Skeletal muscle tissue (tissue), 4 donors: ENCODE results near the gene OBP2A. TPM values are rescaled to one million over a fixed set of nuclear protein-coding genes. Genes with fewer than 3 reads are reported as not detected.

Source experiments
- H3K27ac ChIP-seq: one replicate; pipeline ENCODE4 v1.7.0; 2013; ENCODE audit warnings: mild to moderate bottlenecking, low read depth, low read length, inconsistent platforms
- H3K27me3 ChIP-seq, 3 donors: one replicate each; pipeline ENCODE4 v1.7.0; 2013; ENCODE audit warnings: low read length in 3 of 3; ENCODE audit not compliant: control insufficient read depth in 3 of 3, insufficient read depth in 3 of 3
- H3K36me3 ChIP-seq, 3 donors: one replicate each; pipeline ENCODE4 v1.7.0; 2013; ENCODE audit warnings: low read length in 3 of 3; ENCODE audit not compliant: control insufficient read depth in 3 of 3, insufficient read depth in 3 of 3
- H3K4me1 ChIP-seq, 3 donors: one replicate each; pipeline ENCODE4 v1.7.0; 2013; ENCODE audit warnings: low read length in 3 of 3, mild to moderate bottlenecking in 3 of 3; ENCODE audit not compliant: control insufficient read depth in 3 of 3, insufficient read depth in 3 of 3
- H3K4me3 ChIP-seq, 3 donors: one replicate each; pipeline ENCODE4 v1.7.0; 2013; ENCODE audit warnings: low read length in 3 of 3
- H3K9ac ChIP-seq, 3 donors: one replicate each; pipeline ENCODE4 v1.7.0; 2013; ENCODE audit warnings: low read length in 3 of 3, mild to moderate bottlenecking in 3 of 3, moderate library complexity in 2 of 3, low read depth in 1 of 3
- H3K9me3 ChIP-seq, 3 donors: one replicate each; pipeline ENCODE4 v1.7.0; 2013; ENCODE audit warnings: low read length in 3 of 3; ENCODE audit not compliant: control insufficient read depth in 3 of 3
- total RNA-seq: library from RNA; depleted of rRNA; stranded (reverse); fragments of >200 nt; gene quantifications from one replicate; pipeline ENCODE4 v1.2.3, GENCODE V29; 2014
- donor health status: Osteomylitis.

OBP2A gene
- total RNA-seq, 1 donor from 2014 or later: not detected

GRCh38 chr9:135563858-135564257 is 17.9 kb downstream of the OBP2A start:
- Histone ChIP-seq H3K9me3 (no peaks in the 10 kb centered on the region), H3K36me3 (no peaks in the 10 kb centered on the region), H3K4me3 (no peak overlapping the region), H3K9ac (no peak overlapping the region), H3K27ac (no peak overlapping the region), H3K27me3 (peaks cover 26 to 46% (median 43%) of the 10 kb centered on the region in 3 donors), H3K4me1 (no peaks in the 10 kb centered on the region)

GRCh38 chr9:135565141-135565628 is 19.3 kb downstream of the OBP2A start:
- Histone ChIP-seq H3K36me3 (no peaks in the 10 kb centered on the region), H3K9ac (no peak overlapping the region), H3K27me3 (peaks cover 21 to 42% (median 39%) of the 10 kb centered on the region in 3 donors), H3K27ac (no peak overlapping the region), H3K9me3 (no peaks in the 10 kb centered on the region), H3K4me1 (no peaks in the 10 kb centered on the region), H3K4me3 (no peak overlapping the region)

- H3K27ac ChIP-seq: no peak overlapping the region
- H3K36me3 ChIP-seq: no peaks in the 10 kb centered on the region
- no peak overlapping the region for H3K9ac ChIP-seq
- no peaks in the 10 kb centered on the region for H3K9me3 ChIP-seq
- H3K27me3 ChIP-seq: peaks cover 21 to 43% (median 41%) of the 10 kb centered on the region in 3 donors
- no peaks in the 10 kb centered on the region for H3K4me1 ChIP-seq
- H3K4me3 ChIP-seq: no peak overlapping the region
Measured at GRCh38 chr9:135565636-135566035, 19.7 kb downstream of the OBP2A start.

GRCh38 chr9:135566552-135566951 is 20.6 kb downstream of the OBP2A start:
- Histone ChIP-seq H3K9me3 (no peaks in the 10 kb centered on the region), H3K27me3 (peaks cover 21 to 36% (median 33%) of the 10 kb centered on the region in 3 donors), H3K36me3 (no peaks in the 10 kb centered on the region), H3K9ac (no peak overlapping the region), H3K4me1 (no peaks in the 10 kb centered on the region), H3K4me3 (no peak overlapping the region), H3K27ac (no peak overlapping the region)

- Histone ChIP-seq H3K9me3 (no peaks in the 10 kb centered on the region), H3K4me3 (no peak overlapping the region), H3K9ac (no peak overlapping the region), H3K36me3 (no peaks in the 10 kb centered on the region), H3K27me3 (peaks cover 20 to 39% (median 34%) of the 10 kb centered on the region in 3 donors), H3K4me1 (no peaks in the 10 kb centered on the region), H3K27ac (no peak overlapping the region)
Measured at GRCh38 chr9:135567311-135567710, 21.4 kb downstream of the OBP2A start.

GRCh38 chr9:135568026-135568425 is 22.1 kb downstream of the OBP2A start:
- Histone ChIP-seq H3K27me3 (peaks cover 20 to 34% (median 28%) of the 10 kb centered on the region in 3 donors), H3K36me3 (no peaks in the 10 kb centered on the region), H3K4me1 (no peaks in the 10 kb centered on the region), H3K4me3 (no peak overlapping the region), H3K9ac (no peak overlapping the region), H3K9me3 (no peaks in the 10 kb centered on the region), H3K27ac (no peak overlapping the region)

GRCh38 chr9:135570456-135570855 is 24.5 kb downstream of the OBP2A start:
- Histone ChIP-seq H3K9me3 (no peaks in the 10 kb centered on the region), H3K36me3 (no peaks in the 10 kb centered on the region), H3K4me1 (no peaks in the 10 kb centered on the region), H3K27me3 (peaks cover 15 to 23% (median 20%) of the 10 kb centered on the region in 3 donors), H3K27ac (no peak overlapping the region), H3K9ac (no peak overlapping the region), H3K4me3 (no peak overlapping the region)

GRCh38 chr9:135572233-135572632 is 26.3 kb downstream of the OBP2A start:
- H3K9me3 ChIP-seq: no peaks in the 10 kb centered on the region
- H3K4me3 ChIP-seq: no peak overlapping the region
- no peak overlapping the region for H3K9ac ChIP-seq
- no peak overlapping the region for H3K27ac ChIP-seq
- H3K4me1 ChIP-seq: no peaks in the 10 kb centered on the region
- no peaks in the 10 kb centered on the region for H3K36me3 ChIP-seq
- peaks cover 14 to 22% (median 15%) of the 10 kb centered on the region in 3 donors for H3K27me3 ChIP-seq

- peaks cover 14 to 21% (median 16%) of the 10 kb centered on the region in 3 donors for H3K27me3 ChIP-seq
Measured at GRCh38 chr9:135573124-135573523, 27.2 kb downstream of the OBP2A start.

GRCh38 chr9:135574331-135574730 is 28.4 kb downstream of the OBP2A start:
- Histone ChIP-seq H3K4me3 (no peak overlapping the region), H3K4me1 (no peaks in the 10 kb centered on the region), H3K27me3 (peaks cover 14 to 21% (median 16%) of the 10 kb centered on the region in 3 donors), H3K27ac (no peak overlapping the region), H3K36me3 (no peaks in the 10 kb centered on the region), H3K9me3 (no peaks in the 10 kb centered on the region), H3K9ac (no peak overlapping the region)

More at GRCh38 chr9:135573124-135573523, 27.2 kb downstream of the OBP2A start:
- H3K9ac ChIP-seq: no peak overlapping the region
- no peaks in the 10 kb centered on the region for H3K4me1 ChIP-seq
- no peaks in the 10 kb centered on the region for H3K36me3 ChIP-seq
- no peak overlapping the region for H3K4me3 ChIP-seq
- H3K9me3 ChIP-seq: no peaks in the 10 kb centered on the region
- H3K27ac ChIP-seq: no peak overlapping the region
